Panc1 (cell line): ENCODE data around the gene SEC24A.

Source experiments
- CTCF ChIP-seq: fragments of 450-650 bp; IDR thresholded peaks from 2 replicates; pipeline ENCODE4 v1.5.1; 2017; ENCODE audit warnings: mild to moderate bottlenecking
- POLR2AphosphoS5 ChIP-seq: IDR thresholded peaks from 2 replicates; pipeline ENCODE4 v1.6.1; 2012; ENCODE audit warnings: mild to moderate bottlenecking, low read depth, low read length, moderate library complexity
- REST ChIP-seq, 2 experiments: IDR thresholded peaks; 2 replicates each; pipeline ENCODE4 v1.6.1; 2011 to 2012; ENCODE audit warnings: low read depth in 2 of 2, control low read depth in 1 of 2, low read length in 1 of 2, mild to moderate bottlenecking in 1 of 2, moderate library complexity in 1 of 2; ENCODE audit not compliant: insufficient read depth in 1 of 2
- SIN3A ChIP-seq: IDR thresholded peaks from 2 replicates; pipeline ENCODE4 v1.6.1; 2012; ENCODE audit warnings: low read depth, mild to moderate bottlenecking, low read length, moderate library complexity, borderline replicate concordance; ENCODE audit not compliant: insufficient read depth
- TCF7L2 ChIP-seq: IDR thresholded peaks from 2 replicates; pipeline ENCODE4 v1.6.1; 2011; ENCODE audit warnings: mild to moderate bottlenecking, low read depth, low read length, inconsistent platforms

GRCh38 chr5:134708301-134708700, 59.7 kb downstream of the SEC24A start:
- TF ChIP-seq CTCF (no peak), POLR2AphosphoS5 (no peak), TCF7L2 (no peak), SIN3A (no peak), REST (IDR thresholded peaks at IDR 0.05; ENCODE audit: insufficient read depth in 1 of 2, low read depth in 2 of 2, low read length in 1 of 2) (no peak)
